Fibroblast of villous mesenchyme (primary cell): ENCODE results near the gene ESR2. TPM values are rescaled to one million over a fixed set of nuclear protein-coding genes. Genes with fewer than 3 reads are reported as not detected.

Experiments used
- DNase-seq: peaks from one replicate; pipeline ENCODE4 v3.0.0-alpha.2; 2010; ENCODE audit warnings: low read depth
- H3K4me3 ChIP-seq: 2 replicates; pipeline ENCODE4 v1.5.1; 2011; ENCODE audit warnings: low read depth, mild to moderate bottlenecking, low read length
- total RNA-seq: library from RNA; depleted of rRNA; stranded (reverse); fragments of >200 nt; gene quantifications from 2 replicates; pipeline ENCODE4 v1.2.3, GENCODE V29; 2012
- TF ChIP-seq, protein P1 (sequence below): IDR thresholded peaks from 2 replicates; pipeline ENCODE4 v1.5.1; 2012; ENCODE audit warnings: low read depth, mild to moderate bottlenecking, low read length; ENCODE audit not compliant: insufficient read depth

The ESR2 gene
- total RNA-seq, 1 donor, result not detected

- H3K4me3 ChIP-seq, result no peak overlapping the region
- no peak for DNase-seq
- TF ChIP-seq, protein P1, sequence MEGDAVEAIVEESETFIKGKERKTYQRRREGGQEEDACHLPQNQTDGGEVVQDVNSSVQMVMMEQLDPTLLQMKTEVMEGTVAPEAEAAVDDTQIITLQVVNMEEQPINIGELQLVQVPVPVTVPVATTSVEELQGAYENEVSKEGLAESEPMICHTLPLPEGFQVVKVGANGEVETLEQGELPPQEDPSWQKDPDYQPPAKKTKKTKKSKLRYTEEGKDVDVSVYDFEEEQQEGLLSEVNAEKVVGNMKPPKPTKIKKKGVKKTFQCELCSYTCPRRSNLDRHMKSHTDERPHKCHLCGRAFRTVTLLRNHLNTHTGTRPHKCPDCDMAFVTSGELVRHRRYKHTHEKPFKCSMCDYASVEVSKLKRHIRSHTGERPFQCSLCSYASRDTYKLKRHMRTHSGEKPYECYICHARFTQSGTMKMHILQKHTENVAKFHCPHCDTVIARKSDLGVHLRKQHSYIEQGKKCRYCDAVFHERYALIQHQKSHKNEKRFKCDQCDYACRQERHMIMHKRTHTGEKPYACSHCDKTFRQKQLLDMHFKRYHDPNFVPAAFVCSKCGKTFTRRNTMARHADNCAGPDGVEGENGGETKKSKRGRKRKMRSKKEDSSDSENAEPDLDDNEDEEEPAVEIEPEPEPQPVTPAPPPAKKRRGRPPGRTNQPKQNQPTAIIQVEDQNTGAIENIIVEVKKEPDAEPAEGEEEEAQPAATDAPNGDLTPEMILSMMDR, result no peak
Measured at GRCh38 chr14:64117671-64118402, 176.3 kb downstream of the ESR2 start.

DNA sequence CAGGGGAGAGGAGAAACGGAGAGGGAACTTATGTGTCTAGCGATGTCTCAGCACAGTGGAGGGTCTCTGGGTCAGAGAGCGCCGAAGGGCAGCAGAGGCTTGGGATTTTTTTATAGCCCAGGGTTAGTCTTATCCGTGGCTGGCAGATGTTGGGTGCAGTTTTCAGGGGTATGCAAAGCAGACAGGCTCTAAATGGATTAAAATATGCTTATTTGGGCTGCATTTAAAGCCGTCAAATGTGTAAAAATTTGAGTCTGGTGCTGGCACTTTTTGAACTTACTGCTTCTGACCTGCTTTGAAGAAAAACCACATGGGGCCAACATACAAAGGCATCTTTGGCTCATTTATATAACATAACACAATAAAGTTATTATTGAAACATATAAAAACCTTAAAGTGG is 178.8 kb downstream of the ESR2 start:
- H3K4me3 ChIP-seq, result no peak overlapping the region
- TF ChIP-seq, protein P1, result no peak
- DNase-seq, result no peak

- DNase-seq, result no peak
- H3K4me3 ChIP-seq, result no peak overlapping the region
- TF ChIP-seq, protein P1, result no peak
Measured at GRCh38 chr14:64114796-64115195, 179.4 kb downstream of the ESR2 start.

DNA sequence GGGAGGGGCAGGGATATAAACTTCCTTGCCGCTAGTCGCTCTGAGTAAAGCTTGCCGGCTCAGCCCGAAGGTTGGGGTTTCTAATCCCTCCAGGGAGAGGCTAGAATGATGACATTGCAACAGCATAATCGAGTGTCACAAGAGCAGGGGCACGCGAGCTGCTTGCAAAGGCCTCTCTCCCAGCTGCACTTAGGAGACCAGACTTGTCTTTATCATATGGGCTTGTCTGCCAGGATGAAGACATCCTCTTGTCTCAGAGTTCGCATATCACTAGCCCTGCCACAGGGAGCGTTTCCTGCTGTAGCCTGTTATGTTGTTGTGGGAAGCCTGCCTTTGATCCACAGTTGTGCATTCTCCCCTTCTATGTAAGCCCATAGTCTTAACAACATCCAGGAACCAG is 180.0 kb downstream of the ESR2 start:
- peak; percentile 87 for DNase-seq
- TF ChIP-seq, protein P1, result no peak

DNA sequence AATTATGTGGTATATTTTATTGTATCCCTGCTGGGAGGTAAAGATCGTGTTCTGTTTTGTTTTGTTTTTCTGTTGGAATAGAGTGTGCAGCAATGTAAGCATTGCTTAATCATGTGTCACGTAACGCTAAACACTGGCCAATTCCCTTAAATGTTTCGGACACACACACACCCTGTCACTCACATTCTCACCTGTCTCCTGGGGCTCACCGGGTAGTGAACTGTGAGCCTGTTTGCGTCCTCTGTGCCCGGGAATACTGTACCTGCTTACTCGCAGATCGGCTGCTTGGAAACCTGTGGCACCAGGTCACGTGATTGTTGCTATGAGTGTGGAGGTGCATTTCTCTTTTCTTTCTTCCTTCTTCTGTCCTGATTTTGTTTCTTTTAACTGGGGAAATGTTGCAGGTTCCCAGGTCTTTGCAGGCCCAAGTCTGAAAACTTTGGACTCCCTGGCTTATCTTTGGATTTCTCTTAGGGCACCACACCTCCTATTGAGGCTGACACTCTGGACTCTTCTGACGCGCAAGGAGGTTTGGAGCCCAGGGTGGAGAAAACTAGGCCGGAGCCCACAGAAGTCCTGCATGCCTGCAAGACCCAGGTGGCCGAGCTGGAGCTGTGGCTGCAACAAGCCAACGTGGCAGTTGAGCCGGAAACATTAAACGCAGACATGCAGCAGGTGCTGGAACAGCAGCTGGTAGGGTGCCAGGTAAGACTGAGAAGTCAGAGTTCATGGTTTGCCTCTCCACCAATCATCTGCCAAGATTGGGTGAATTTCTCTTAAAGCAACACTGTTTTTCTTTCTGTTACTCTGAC is 181.1 kb downstream of the ESR2 start:
- DNase-seq, result no peak
- no peak overlapping the region for H3K4me3 ChIP-seq
- TF ChIP-seq, protein P1, result no peak

More for the DNA sequence above, 180.0 kb downstream of the ESR2 start:
- no peak overlapping the region for H3K4me3 ChIP-seq

- TF ChIP-seq, protein P1, result no peak
Measured at GRCh38 chr14:64110802-64111201, 183.4 kb downstream of the ESR2 start.

More at GRCh38 chr14:64110802-64111201, 183.4 kb downstream of the ESR2 start:
- H3K4me3 ChIP-seq, result no peak overlapping the region
- DNase-seq, result no peak
